HepG2 (cell line): ENCODE results near the gene MVP. TPM values are rescaled to one million over a fixed set of nuclear protein-coding genes. Genes with fewer than 3 reads are reported as not detected.

Experiments used
- AGO2 ChIP-seq: fragments of 200-400 bp; formaldehyde crosslinking; optimal IDR thresholded peaks from 2 replicates; pipeline ENCODE3; 2017; ENCODE audit warnings: mild to moderate bottlenecking, low read depth, low read length, moderate library complexity
- AKAP8 ChIP-seq: sonication (generic); formaldehyde crosslinking; IDR thresholded peaks from 2 replicates; pipeline ENCODE4 v1.5.1; 2020; ENCODE audit warnings: mild to moderate bottlenecking, missing genetic modification reagents
- HNF4G ChIP-seq, 2 experiments: sonication (generic) in 1 of 2; formaldehyde crosslinking in 1 of 2; IDR thresholded peaks; 2 replicates each; pipeline versions ENCODE4 v1.4.0 to v1.6.1; 2011 to 2020; ENCODE audit warnings: borderline replicate concordance in 2 of 2, low read depth in 2 of 2, mild to moderate bottlenecking in 2 of 2, low read length in 1 of 2, missing genetic modification reagents in 1 of 2, moderate library complexity in 1 of 2
- JARID2 ChIP-seq: sonication (generic); formaldehyde crosslinking; IDR thresholded peaks from 2 replicates; pipeline ENCODE4 v1.8.1; 2023; ENCODE audit warnings: missing genetic modification reagents, inconsistent platforms; ENCODE audit not compliant: insufficient replicate concordance
- KAT7 ChIP-seq: IDR thresholded peaks from 2 replicates; pipeline ENCODE4 v1.6.1; 2018; ENCODE audit warnings: borderline replicate concordance, missing compliant biosample characterization
- MIER2 ChIP-seq: IDR thresholded peaks from 2 replicates; pipeline ENCODE4 v1.6.1; 2016; ENCODE audit warnings: missing biosample characterization, missing genetic modification reagents
- NR2C2 ChIP-seq: sonication (generic); formaldehyde crosslinking; IDR thresholded peaks from 2 replicates; pipeline ENCODE4 v1.4.0; 2020; ENCODE audit warnings: missing genetic modification reagents, mild to moderate bottlenecking, moderate library complexity, borderline replicate concordance
- POLR2A ChIP-seq, 2 experiments: IDR thresholded peaks; 2 replicates each; pipeline ENCODE4 v1.6.1; 2011; ENCODE audit warnings: low read depth in 2 of 2, low read length in 2 of 2, mild to moderate bottlenecking in 1 of 2, moderate library complexity in 1 of 2; ENCODE audit not compliant: insufficient read depth in 1 of 2
- YEATS4 ChIP-seq: sonication (generic); formaldehyde crosslinking; IDR thresholded peaks from 2 replicates; pipeline ENCODE4 v1.4.0; 2020; ENCODE audit warnings: missing genetic modification reagents, borderline replicate concordance
- ZBTB38 ChIP-seq: sonication (generic); formaldehyde crosslinking; IDR thresholded peaks from 2 replicates; pipeline ENCODE4 v1.5.1; 2020; ENCODE audit warnings: mild to moderate bottlenecking, missing genetic modification reagents
- ZFY ChIP-seq: sonication (generic); formaldehyde crosslinking; IDR thresholded peaks from 2 replicates; pipeline ENCODE4 v1.4.0; 2020; ENCODE audit warnings: missing genetic modification reagents
- ZNF510 ChIP-seq: sonication (generic); formaldehyde crosslinking; IDR thresholded peaks from 2 replicates; pipeline ENCODE4 v1.4.0; 2020; ENCODE audit warnings: low read depth, mild to moderate bottlenecking, missing genetic modification reagents
- ZNF883 ChIP-seq: sonication (generic); formaldehyde crosslinking; IDR thresholded peaks from 2 replicates; pipeline ENCODE4 v1.5.1; 2020; ENCODE audit warnings: mild to moderate bottlenecking, missing genetic modification reagents; ENCODE audit errors: not compliant biosample characterization
- polyA plus RNA-seq, 8 experiments: library from polyadenylated mRNA; depleted of rRNA in 3 of 8; stranded (reverse) in 7 of 8; unstranded in 1 of 8; fragments of >200 nt; fragmentation: Illumina TruSeq in 4 of 8; extraction: Trizol in 4 of 8; gene quantifications; 2 replicates each; pipeline versions ENCODE4 v1.2.1 to v1.2.3, GENCODE V29; 2011 to 2016; ENCODE audit warnings: low read depth in 4 of 8, missing spikeins in 1 of 8, mixed read lengths in 1 of 8; ENCODE audit not compliant: insufficient read depth in 1 of 8
- total RNA-seq, 5 experiments: library from RNA; depleted of rRNA; stranded (reverse); fragments of >200 nt; fragmentation: Illumina TruSeq; extraction: Trizol; gene quantifications; 2 replicates each; pipeline ENCODE4 v1.2.3, GENCODE V29; 2016; ENCODE audit warnings: low read depth in 1 of 5
- TF ChIP-seq, protein P1 (sequence below), 2 experiments: sonication (generic) in 1 of 2; formaldehyde crosslinking in 1 of 2; IDR thresholded peaks; 2 replicates each; pipeline versions ENCODE4 v1.4.0 to v1.6.1; 2018 to 2020; ENCODE audit warnings: missing genetic modification reagents in 2 of 2, borderline replicate concordance in 1 of 2, low read depth in 1 of 2, mild to moderate bottlenecking in 1 of 2, missing biosample characterization in 1 of 2
- TF ChIP-seq, protein P2 (sequence below), 2 experiments: IDR thresholded peaks; 2 replicates each; pipeline ENCODE4 v1.6.1; 2011 to 2012; ENCODE audit warnings: low read length in 2 of 2, borderline replicate concordance in 1 of 2, low read depth in 1 of 2, mild to moderate bottlenecking in 1 of 2, moderate library complexity in 1 of 2
- TF ChIP-seq, protein P3 (sequence below): IDR thresholded peaks from 2 replicates; pipeline ENCODE4 v1.6.1; 2016

The MVP gene
- total and polyA plus RNA-seq, 2 of the 13 experiments (the other 11 are each of a cell fraction or from before 2014, with no cell fraction given): 22.9 to 43.5 TPM

DNA sequence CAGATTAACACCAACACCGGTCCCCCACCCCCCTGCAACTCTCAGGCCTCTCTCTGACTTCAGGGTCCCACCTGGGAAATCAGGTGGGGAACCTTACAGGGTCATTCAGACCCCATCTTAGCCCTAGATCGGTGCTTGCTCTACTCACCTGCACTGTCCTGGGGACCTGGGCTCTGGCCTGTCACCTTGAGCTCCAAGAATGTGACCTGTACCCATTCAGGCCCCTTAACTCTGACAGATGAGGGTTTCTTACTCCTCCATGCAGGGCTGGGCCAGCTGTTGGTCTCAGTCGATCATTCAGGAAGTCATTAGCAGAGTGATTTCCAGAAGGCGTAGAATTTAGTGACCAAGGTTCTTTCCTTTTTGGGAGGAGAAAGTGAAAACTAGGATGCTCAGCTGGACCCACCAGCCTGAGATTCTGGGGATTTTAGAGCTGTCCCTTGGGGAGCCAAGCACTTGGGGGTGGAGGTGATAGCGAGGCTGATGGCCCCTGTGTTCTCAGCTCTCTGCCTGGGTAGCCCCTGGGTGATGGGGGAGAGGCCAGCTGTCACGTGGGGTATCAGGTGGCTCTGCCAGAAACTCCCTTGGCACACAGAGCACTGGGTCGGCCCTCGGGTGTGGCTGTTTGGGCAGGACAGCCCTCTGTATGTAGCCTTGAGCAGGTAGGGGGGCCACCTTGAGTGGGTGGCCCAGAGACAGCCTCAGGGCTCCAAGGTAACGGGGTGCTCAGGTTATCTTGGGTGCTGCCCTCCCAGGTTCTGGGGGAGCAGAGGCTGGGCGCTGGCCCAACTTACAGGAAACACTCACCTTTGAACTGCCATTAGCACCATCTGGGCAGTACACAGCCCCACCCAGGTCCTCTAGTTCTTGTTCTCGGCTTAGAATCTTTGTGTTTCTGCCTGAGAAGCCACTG lies 724 bp downstream of the MVP start (continued):
- TF ChIP-seq AKAP8 (CRISPR knock-in tag) (peak; percentile 87), MIER2 (CRISPR knock-in tag) (0 out of 2 replicates have a peak, but pooled peaks have one; percentile 11), ZNF510 (CRISPR knock-in tag) (0 out of 2 replicates have a peak, but pooled peaks have one; percentile 16), ZBTB38 (CRISPR knock-in tag) (peak; percentile 12; the same call in 1 of the 2 replicates), JARID2 (CRISPR knock-in tag) (no peak), NR2C2 (CRISPR knock-in tag) (0 out of 2 replicates have a peak, but pooled peaks have one; percentile 30), ZFY (CRISPR knock-in tag) (peak; percentile 14; the same call in 1 of the 2 replicates), YEATS4 (CRISPR knock-in tag) (0 out of 2 replicates have a peak, but pooled peaks have one; percentile 14), ZNF883 (CRISPR knock-in tag) (no peak), POLR2A (IDR thresholded peaks at IDR 0.05; ENCODE audit: insufficient read depth in 1 of 2, low read depth in 2 of 2, low read length in 2 of 2) (peak; percentile 1 to 47; a peak in 1 of 4 replicates), HNF4G (IDR thresholded peaks at IDR 0.05; ENCODE audit: borderline replicate concordance, low read depth, low read length) (peak; percentile 21; the same call in 1 of the 2 replicates), HNF4G (CRISPR knock-in tag; IDR thresholded peaks at IDR 0.05; ENCODE audit: borderline replicate concordance, low read depth) (no peak; the same call in 1 of the 2 replicates), KAT7 (CRISPR knock-in tag) (no peak), AGO2 (peak; percentile 92)
- TF ChIP-seq, protein P1, sequence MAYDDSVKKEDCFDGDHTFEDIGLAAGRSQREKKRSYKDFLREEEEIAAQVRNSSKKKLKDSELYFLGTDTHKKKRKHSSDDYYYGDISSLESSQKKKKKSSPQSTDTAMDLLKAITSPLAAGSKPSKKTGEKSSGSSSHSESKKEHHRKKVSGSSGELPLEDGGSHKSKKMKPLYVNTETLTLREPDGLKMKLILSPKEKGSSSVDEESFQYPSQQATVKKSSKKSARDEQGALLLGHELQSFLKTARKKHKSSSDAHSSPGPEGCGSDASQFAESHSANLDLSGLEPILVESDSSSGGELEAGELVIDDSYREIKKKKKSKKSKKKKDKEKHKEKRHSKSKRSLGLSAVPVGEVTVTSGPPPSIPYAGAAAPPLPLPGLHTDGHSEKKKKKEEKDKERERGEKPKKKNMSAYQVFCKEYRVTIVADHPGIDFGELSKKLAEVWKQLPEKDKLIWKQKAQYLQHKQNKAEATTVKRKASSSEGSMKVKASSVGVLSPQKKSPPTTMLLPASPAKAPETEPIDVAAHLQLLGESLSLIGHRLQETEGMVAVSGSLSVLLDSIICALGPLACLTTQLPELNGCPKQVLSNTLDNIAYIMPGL (CRISPR knock-in tag; IDR thresholded peaks at IDR 0.05; ENCODE audit: borderline replicate concordance in 1 of 2, low read depth in 1 of 2): peak in 1 of 2 experiments; percentile 59; a peak in 1 of 4 replicates
- TF ChIP-seq, protein P2, sequence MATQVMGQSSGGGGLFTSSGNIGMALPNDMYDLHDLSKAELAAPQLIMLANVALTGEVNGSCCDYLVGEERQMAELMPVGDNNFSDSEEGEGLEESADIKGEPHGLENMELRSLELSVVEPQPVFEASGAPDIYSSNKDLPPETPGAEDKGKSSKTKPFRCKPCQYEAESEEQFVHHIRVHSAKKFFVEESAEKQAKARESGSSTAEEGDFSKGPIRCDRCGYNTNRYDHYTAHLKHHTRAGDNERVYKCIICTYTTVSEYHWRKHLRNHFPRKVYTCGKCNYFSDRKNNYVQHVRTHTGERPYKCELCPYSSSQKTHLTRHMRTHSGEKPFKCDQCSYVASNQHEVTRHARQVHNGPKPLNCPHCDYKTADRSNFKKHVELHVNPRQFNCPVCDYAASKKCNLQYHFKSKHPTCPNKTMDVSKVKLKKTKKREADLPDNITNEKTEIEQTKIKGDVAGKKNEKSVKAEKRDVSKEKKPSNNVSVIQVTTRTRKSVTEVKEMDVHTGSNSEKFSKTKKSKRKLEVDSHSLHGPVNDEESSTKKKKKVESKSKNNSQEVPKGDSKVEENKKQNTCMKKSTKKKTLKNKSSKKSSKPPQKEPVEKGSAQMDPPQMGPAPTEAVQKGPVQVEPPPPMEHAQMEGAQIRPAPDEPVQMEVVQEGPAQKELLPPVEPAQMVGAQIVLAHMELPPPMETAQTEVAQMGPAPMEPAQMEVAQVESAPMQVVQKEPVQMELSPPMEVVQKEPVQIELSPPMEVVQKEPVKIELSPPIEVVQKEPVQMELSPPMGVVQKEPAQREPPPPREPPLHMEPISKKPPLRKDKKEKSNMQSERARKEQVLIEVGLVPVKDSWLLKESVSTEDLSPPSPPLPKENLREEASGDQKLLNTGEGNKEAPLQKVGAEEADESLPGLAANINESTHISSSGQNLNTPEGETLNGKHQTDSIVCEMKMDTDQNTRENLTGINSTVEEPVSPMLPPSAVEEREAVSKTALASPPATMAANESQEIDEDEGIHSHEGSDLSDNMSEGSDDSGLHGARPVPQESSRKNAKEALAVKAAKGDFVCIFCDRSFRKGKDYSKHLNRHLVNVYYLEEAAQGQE (IDR thresholded peaks at IDR 0.05; ENCODE audit: borderline replicate concordance in 1 of 2, low read depth in 1 of 2, low read length in 2 of 2): no peak
- TF ChIP-seq, protein P3, sequence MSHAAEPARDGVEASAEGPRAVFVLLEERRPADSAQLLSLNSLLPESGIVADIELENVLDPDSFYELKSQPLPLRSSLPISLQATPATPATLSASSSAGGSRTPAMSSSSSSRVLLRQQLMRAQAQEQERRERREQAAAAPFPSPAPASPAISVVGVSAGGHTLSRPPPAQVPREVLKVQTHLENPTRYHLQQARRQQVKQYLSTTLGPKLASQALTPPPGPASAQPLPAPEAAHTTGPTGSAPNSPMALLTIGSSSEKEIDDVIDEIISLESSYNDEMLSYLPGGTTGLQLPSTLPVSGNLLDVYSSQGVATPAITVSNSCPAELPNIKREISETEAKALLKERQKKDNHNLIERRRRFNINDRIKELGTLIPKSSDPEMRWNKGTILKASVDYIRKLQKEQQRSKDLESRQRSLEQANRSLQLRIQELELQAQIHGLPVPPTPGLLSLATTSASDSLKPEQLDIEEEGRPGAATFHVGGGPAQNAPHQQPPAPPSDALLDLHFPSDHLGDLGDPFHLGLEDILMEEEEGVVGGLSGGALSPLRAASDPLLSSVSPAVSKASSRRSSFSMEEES (CRISPR knock-in tag): peak; percentile 22; the same call in 1 of the 2 replicates
